Body of pancreas (tissue), 4 donors: Measurements from ENCODE around the gene TMEM150B.

Source experiments
- CTCF ChIP-seq, 7 experiments: fragments of 450-650 bp in 4 of 7; fragments of 200-600 bp in 3 of 7; sonication (generic) in 3 of 7; IDR thresholded peaks; one replicate each; pipeline ENCODE4 v1.5.1; 2016 to 2019; ENCODE audit warnings: antibody characterized with exemption in 7 of 7
- POLR2A ChIP-seq, 3 donors: fragments of 450-650 bp; IDR thresholded peaks; one replicate each; pipeline ENCODE4 v1.6.1; 2016; ENCODE audit warnings: antibody characterized with exemption in 3 of 3, mild to moderate bottlenecking in 2 of 3

DNA sequence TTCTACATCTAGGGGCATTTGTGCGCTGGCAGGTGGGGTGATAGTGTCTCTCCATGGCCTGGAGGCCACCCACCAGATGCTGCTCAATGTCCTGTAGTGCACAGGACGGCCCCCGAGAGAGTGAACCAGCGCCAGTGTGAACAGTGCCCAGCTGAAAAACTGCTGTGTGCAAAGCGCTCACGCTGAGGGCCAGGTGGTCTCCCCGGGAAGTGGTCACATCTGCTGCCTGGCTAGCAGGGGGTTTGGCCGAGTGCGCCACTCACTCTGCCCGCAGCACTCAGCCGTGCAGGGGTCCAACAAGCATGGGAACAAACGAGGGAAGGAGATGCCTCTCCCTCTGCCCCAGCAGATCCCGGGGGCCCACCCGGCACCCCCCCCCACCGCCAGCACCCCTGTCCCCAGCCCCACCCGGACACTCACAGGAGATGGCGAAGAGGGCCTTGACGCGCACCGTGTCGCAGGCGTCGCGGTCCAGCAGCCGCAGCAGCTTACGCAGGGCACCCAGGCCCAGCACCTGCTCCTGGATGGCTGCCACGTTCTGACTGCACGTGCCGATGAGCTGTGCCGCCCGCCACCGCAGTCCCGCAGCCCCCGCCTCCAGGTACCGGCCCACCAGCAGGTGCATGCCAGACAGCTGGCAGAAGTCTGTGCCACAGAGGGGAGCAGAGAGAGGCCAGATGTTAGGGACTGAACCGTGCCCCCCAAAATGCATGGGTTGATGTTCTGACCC is 51.0 kb downstream of the TMEM150B start:
- no peak for TF ChIP-seq CTCF (IDR thresholded peaks at IDR 0.05)
- TF ChIP-seq POLR2A (IDR thresholded peaks at IDR 0.05), result no peak
